KOPT-K1 (cell line): ENCODE data around the gene PCED1B.

Source experiments
- H3K27ac ChIP-seq: fragments of 200-600 bp; sonication (generic); 2 replicates; pipeline ENCODE4 v1.5.1; 2016; ENCODE audit warnings: antibody characterized with exemption, mild to moderate bottlenecking, low read depth, low read length; ENCODE audit not compliant: poor library complexity, severe bottlenecking
- H3K36me3 ChIP-seq: fragments of 200-600 bp; sonication (generic); 2 replicates; pipeline ENCODE4 v1.5.1; 2017; ENCODE audit warnings: antibody characterized with exemption, mild to moderate bottlenecking, low read length, moderate library complexity; ENCODE audit not compliant: insufficient read depth
- H3K9me3 ChIP-seq: fragments of 200-600 bp; sonication (generic); 2 replicates; pipeline ENCODE4 v1.5.1; 2017; ENCODE audit warnings: antibody characterized with exemption, low read length, mild to moderate bottlenecking; ENCODE audit not compliant: insufficient read depth, poor library complexity, severe bottlenecking

The PCED1B gene

GRCh38 chr12:47245623-47246022, 166.2 kb downstream of the PCED1B start:
- Histone ChIP-seq H3K36me3 (no peaks in the 10 kb centered on the region), H3K27ac (no peak overlapping the region)

GRCh38 chr12:47247418-47247817, 168.0 kb downstream of the PCED1B start:
- Histone ChIP-seq H3K9me3 (peaks cover 10% of the 10 kb centered on the region), H3K27ac (no peak overlapping the region)

More at GRCh38 chr12:47245623-47246022, 166.2 kb downstream of the PCED1B start:
- H3K9me3 ChIP-seq: no peaks in the 10 kb centered on the region

GRCh38 chr12:47249082-47249481, 169.7 kb downstream of the PCED1B start:
- Histone ChIP-seq H3K9me3 (peaks cover 10% of the 10 kb centered on the region), H3K36me3 (no peaks in the 10 kb centered on the region), H3K27ac (no peak overlapping the region)

More at GRCh38 chr12:47247418-47247817, 168.0 kb downstream of the PCED1B start:
- no peaks in the 10 kb centered on the region for H3K36me3 ChIP-seq

GRCh38 chr12:47249719-47250357, 170.4 kb downstream of the PCED1B start:
- Histone ChIP-seq H3K27ac (no peak overlapping the region), H3K36me3 (no peaks in the 10 kb centered on the region)

GRCh38 chr12:47251919-47252318, 172.5 kb downstream of the PCED1B start:
- Histone ChIP-seq H3K9me3 (peaks cover 10% of the 10 kb centered on the region), H3K27ac (no peak overlapping the region), H3K36me3 (no peaks in the 10 kb centered on the region)

More at GRCh38 chr12:47249719-47250357, 170.4 kb downstream of the PCED1B start:
- peaks cover 10% of the 10 kb centered on the region for H3K9me3 ChIP-seq

GRCh38 chr12:47264951-47265350, 185.5 kb downstream of the PCED1B start:
- no peak overlapping the region for H3K27ac ChIP-seq
- no peaks in the 10 kb centered on the region for H3K36me3 ChIP-seq
- peaks cover 13% of the 10 kb centered on the region for H3K9me3 ChIP-seq

- H3K36me3 ChIP-seq: no peaks in the 10 kb centered on the region
- peaks cover 13% of the 10 kb centered on the region for H3K9me3 ChIP-seq
- no peak overlapping the region for H3K27ac ChIP-seq
Observed at GRCh38 chr12:47265391-47265790, 186.0 kb downstream of the PCED1B start.

GRCh38 chr12:47267571-47267970, 188.2 kb downstream of the PCED1B start:
- Histone ChIP-seq H3K9me3 (peaks cover 13% of the 10 kb centered on the region), H3K27ac (no peak overlapping the region), H3K36me3 (no peaks in the 10 kb centered on the region)

- H3K27ac ChIP-seq: no peak overlapping the region
- no peaks in the 10 kb centered on the region for H3K36me3 ChIP-seq
Observed at GRCh38 chr12:47268501-47269454, 189.4 kb downstream of the PCED1B start.

GRCh38 chr12:47269916-47270315, 190.5 kb downstream of the PCED1B start:
- no peaks in the 10 kb centered on the region for H3K36me3 ChIP-seq
- H3K27ac ChIP-seq: no peak overlapping the region
- peaks cover 13% of the 10 kb centered on the region for H3K9me3 ChIP-seq

More at GRCh38 chr12:47268501-47269454, 189.4 kb downstream of the PCED1B start:
- H3K9me3 ChIP-seq: peaks cover 13% of the 10 kb centered on the region

GRCh38 chr12:47270782-47271664, 191.6 kb downstream of the PCED1B start:
- Histone ChIP-seq H3K27ac (no peak overlapping the region), H3K9me3 (peaks cover 13% of the 10 kb centered on the region), H3K36me3 (no peaks in the 10 kb centered on the region)

GRCh38 chr12:47271800-47272239, 192.4 kb downstream of the PCED1B start:
- peaks cover 13% of the 10 kb centered on the region for H3K9me3 ChIP-seq
- no peak overlapping the region for H3K27ac ChIP-seq
- H3K36me3 ChIP-seq: no peaks in the 10 kb centered on the region

- Histone ChIP-seq H3K9me3 (peaks cover 9% of the 10 kb centered on the region), H3K36me3 (no peaks in the 10 kb centered on the region), H3K27ac (no peak overlapping the region)
Observed at GRCh38 chr12:47272412-47273190, 193.2 kb downstream of the PCED1B start.

GRCh38 chr12:47273191-47273626, 193.8 kb downstream of the PCED1B start:
- H3K27ac ChIP-seq: no peak overlapping the region
- H3K36me3 ChIP-seq: no peaks in the 10 kb centered on the region
- peaks cover 3% of the 10 kb centered on the region for H3K9me3 ChIP-seq
